Astrocyte (in vitro differentiated cells and primary cell): ENCODE results near the gene ATP8B1. TPM values are rescaled to one million over a fixed set of nuclear protein-coding genes. Genes with fewer than 3 reads are reported as not detected.

Experiments used
- DNase-seq: peaks from one replicate; pipeline ENCODE4 v3.0.0-alpha.2; 2010; ENCODE audit warnings: low read depth
- FAIRE-seq: peaks from 2 replicates; lab custom pipeline; 2011; peaks lifted over from hg19 to GRCh38; lab: Jason Lieb, UNC
- H2AFZ ChIP-seq: 2 replicates; pipeline ENCODE4 v1.6.0; 2012; ENCODE audit warnings: low read depth, low read length, inconsistent platforms
- H3K27ac ChIP-seq: 2 replicates; pipeline ENCODE4 v1.5.1; 2011; ENCODE audit warnings: low read depth, low read length, inconsistent platforms
- H3K27me3 ChIP-seq: 2 replicates; pipeline ENCODE4 v1.6.0; 2011; ENCODE audit warnings: low read length, inconsistent platforms; ENCODE audit not compliant: insufficient read depth
- H3K36me3 ChIP-seq: 2 replicates; pipeline ENCODE4 v1.5.1; 2011; ENCODE audit warnings: low read length, inconsistent platforms; ENCODE audit not compliant: insufficient read depth
- H3K4me1 ChIP-seq: 2 replicates; pipeline ENCODE4 v1.5.1; 2011; ENCODE audit warnings: low read length, inconsistent platforms; ENCODE audit not compliant: insufficient read depth
- H3K4me2 ChIP-seq: 2 replicates; pipeline ENCODE4 v1.6.0; 2012; ENCODE audit warnings: low read length, inconsistent platforms
- H3K4me3 ChIP-seq: 2 replicates; pipeline ENCODE4 v1.5.1; 2011; ENCODE audit warnings: low read depth, mild to moderate bottlenecking, low read length, inconsistent platforms; ENCODE audit not compliant: insufficient read depth
- H3K79me2 ChIP-seq: 2 replicates; pipeline ENCODE4 v1.6.0; 2012; ENCODE audit warnings: mild to moderate bottlenecking, low read length, inconsistent platforms; ENCODE audit not compliant: insufficient read depth
- H3K9ac ChIP-seq: 2 replicates; pipeline ENCODE4 v1.6.0; 2012; ENCODE audit warnings: mild to moderate bottlenecking, low read length, inconsistent platforms
- H3K9me3 ChIP-seq: 2 replicates; pipeline ENCODE4 v1.5.1; 2012; ENCODE audit warnings: low read depth, mild to moderate bottlenecking, low read length, inconsistent platforms; ENCODE audit not compliant: insufficient read depth
- H4K20me1 ChIP-seq: 2 replicates; pipeline ENCODE4 v1.6.0; 2012; ENCODE audit warnings: low read length, inconsistent platforms; ENCODE audit not compliant: insufficient read depth
- H3K27ac Mint-ChIP-seq: one replicate; pipeline ENCODE4 v1.8.0; 2021; ENCODE audit warnings: mild to moderate bottlenecking, mixed read lengths; ENCODE audit not compliant: unreplicated experiment
- H3K27me3 Mint-ChIP-seq: one replicate; pipeline ENCODE4 v1.8.0; 2021; ENCODE audit warnings: low read depth, mixed read lengths; ENCODE audit not compliant: unreplicated experiment
- H3K36me3 Mint-ChIP-seq: one replicate; pipeline ENCODE4 v1.8.0; 2021; ENCODE audit warnings: low read depth, mixed read lengths; ENCODE audit not compliant: unreplicated experiment
- H3K4me1 Mint-ChIP-seq: one replicate; pipeline ENCODE4 v1.8.0; 2021; ENCODE audit warnings: low read depth, mixed read lengths; ENCODE audit not compliant: unreplicated experiment
- H3K4me3 Mint-ChIP-seq: one replicate; pipeline ENCODE4 v1.8.0; 2021; ENCODE audit warnings: mild to moderate bottlenecking, moderate library complexity, mixed read lengths; ENCODE audit not compliant: unreplicated experiment
- H3K9me3 Mint-ChIP-seq: one replicate; pipeline ENCODE4 v1.8.0; 2021; ENCODE audit warnings: mild to moderate bottlenecking, mixed read lengths; ENCODE audit not compliant: unreplicated experiment
- EZH2 ChIP-seq: IDR thresholded peaks from 2 replicates; pipeline ENCODE4 v1.6.1; 2012; ENCODE audit warnings: mild to moderate bottlenecking, low read length, inconsistent platforms; ENCODE audit not compliant: insufficient read depth
- total RNA-seq: library from RNA; stranded (reverse); gene quantifications from 2 replicates; pipeline ENCODE4 v1.2.1, GENCODE V29; 2021
- TF ChIP-seq, protein P1 (sequence below): IDR thresholded peaks from 2 replicates; pipeline ENCODE4 v1.5.1; 2011; ENCODE audit warnings: low read depth, mild to moderate bottlenecking, inconsistent platforms, low read length, moderate library complexity; ENCODE audit not compliant: insufficient read depth

Gene ATP8B1
- total RNA-seq, 1 donor from 2014 or later, result 10.4 TPM

DNA sequence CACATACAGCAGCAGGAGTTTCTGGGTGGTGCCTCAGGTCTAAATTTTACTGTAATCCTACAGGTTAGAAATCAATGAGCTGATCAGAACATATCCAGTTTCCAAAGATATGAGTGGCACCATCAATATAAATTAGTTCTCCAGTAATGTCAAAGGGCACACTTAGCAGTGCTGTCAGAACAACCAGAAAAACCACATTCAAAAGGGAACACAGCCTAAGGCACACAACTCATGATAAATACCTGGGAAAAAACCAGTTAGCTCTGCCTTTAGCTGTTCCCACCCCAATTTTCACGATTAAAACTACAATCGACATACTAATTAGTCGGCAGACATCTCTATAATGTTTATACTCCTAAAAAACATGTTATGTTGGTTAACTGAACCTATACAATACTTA lies 31.5 kb downstream of the ATP8B1 start:
- H3K27me3 Mint-ChIP-seq, result peaks cover 3% of the 10 kb centered on the region
- no peak overlapping the region for H3K27ac ChIP-seq
- H3K36me3 ChIP-seq, result peaks cover 4% of the 10 kb centered on the region
- FAIRE-seq, result no peak
- peaks cover 18% of the 10 kb centered on the region for H3K4me1 ChIP-seq
- no peak overlapping the region for H3K4me2 ChIP-seq
- H3K9me3 ChIP-seq, result no peaks in the 10 kb centered on the region
- no peaks in the 10 kb centered on the region for H3K27me3 ChIP-seq
- no peak overlapping the region for H3K27ac Mint-ChIP-seq
- no peak overlapping the region for H3K4me3 Mint-ChIP-seq
- peaks cover 3% of the 10 kb centered on the region for H3K36me3 Mint-ChIP-seq
- peaks cover 58% of the 10 kb centered on the region for H4K20me1 ChIP-seq
- peaks cover 10% of the 10 kb centered on the region for H3K4me1 Mint-ChIP-seq
- no peak for DNase-seq
- no peak for TF ChIP-seq EZH2
- TF ChIP-seq, protein P1, sequence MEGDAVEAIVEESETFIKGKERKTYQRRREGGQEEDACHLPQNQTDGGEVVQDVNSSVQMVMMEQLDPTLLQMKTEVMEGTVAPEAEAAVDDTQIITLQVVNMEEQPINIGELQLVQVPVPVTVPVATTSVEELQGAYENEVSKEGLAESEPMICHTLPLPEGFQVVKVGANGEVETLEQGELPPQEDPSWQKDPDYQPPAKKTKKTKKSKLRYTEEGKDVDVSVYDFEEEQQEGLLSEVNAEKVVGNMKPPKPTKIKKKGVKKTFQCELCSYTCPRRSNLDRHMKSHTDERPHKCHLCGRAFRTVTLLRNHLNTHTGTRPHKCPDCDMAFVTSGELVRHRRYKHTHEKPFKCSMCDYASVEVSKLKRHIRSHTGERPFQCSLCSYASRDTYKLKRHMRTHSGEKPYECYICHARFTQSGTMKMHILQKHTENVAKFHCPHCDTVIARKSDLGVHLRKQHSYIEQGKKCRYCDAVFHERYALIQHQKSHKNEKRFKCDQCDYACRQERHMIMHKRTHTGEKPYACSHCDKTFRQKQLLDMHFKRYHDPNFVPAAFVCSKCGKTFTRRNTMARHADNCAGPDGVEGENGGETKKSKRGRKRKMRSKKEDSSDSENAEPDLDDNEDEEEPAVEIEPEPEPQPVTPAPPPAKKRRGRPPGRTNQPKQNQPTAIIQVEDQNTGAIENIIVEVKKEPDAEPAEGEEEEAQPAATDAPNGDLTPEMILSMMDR, result no peak
- H3K9ac ChIP-seq, result no peak overlapping the region
- H3K4me3 ChIP-seq, result no peak overlapping the region
- H3K79me2 ChIP-seq, result peaks cover 94% of the 10 kb centered on the region
- H3K9me3 Mint-ChIP-seq, result no peaks in the 10 kb centered on the region
- H2AFZ ChIP-seq, result no peak overlapping the region

DNA sequence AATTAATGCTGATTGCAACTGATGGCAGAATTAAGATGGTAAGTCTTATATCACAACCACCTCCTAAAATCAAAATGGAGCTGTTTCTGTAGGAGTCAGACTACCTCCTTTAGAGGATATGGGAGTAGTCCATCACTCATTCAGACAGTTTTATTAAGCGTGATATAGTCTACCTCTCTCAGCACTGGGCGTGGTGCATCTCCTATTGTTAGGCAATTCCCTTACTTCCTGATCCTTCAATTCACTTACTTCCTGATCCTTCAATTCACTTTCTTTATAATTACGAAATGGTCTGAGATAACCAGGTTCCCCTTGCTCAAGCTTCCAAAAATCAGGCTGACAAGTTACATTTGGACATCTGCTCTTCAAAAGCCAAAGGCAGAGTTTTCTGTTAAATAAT lies 31.9 kb downstream of the ATP8B1 start:
- no peak for TF ChIP-seq EZH2
- TF ChIP-seq, protein P1, result no peak
- H3K27ac ChIP-seq, result no peak overlapping the region
- peaks cover 3% of the 10 kb centered on the region for H3K36me3 Mint-ChIP-seq
- H3K4me3 ChIP-seq, result no peak overlapping the region
- peaks cover 7% of the 10 kb centered on the region for H3K4me1 Mint-ChIP-seq
- H3K27me3 Mint-ChIP-seq, result peaks cover 3% of the 10 kb centered on the region
- H3K9me3 Mint-ChIP-seq, result no peaks in the 10 kb centered on the region
- no peak overlapping the region for H3K27ac Mint-ChIP-seq
- DNase-seq (no peak), FAIRE-seq (no peak)
- no peaks in the 10 kb centered on the region for H3K9me3 ChIP-seq
- H3K27me3 ChIP-seq, result no peaks in the 10 kb centered on the region
- H3K9ac ChIP-seq, result no peak overlapping the region
- H3K36me3 ChIP-seq, result peaks cover 4% of the 10 kb centered on the region
- peaks cover 94% of the 10 kb centered on the region for H3K79me2 ChIP-seq
- H3K4me2 ChIP-seq, result no peak overlapping the region
- peaks cover 61% of the 10 kb centered on the region for H4K20me1 ChIP-seq
- no peak overlapping the region for H3K4me3 Mint-ChIP-seq
- H2AFZ ChIP-seq, result no peak overlapping the region
- peaks cover 14% of the 10 kb centered on the region for H3K4me1 ChIP-seq

DNA sequence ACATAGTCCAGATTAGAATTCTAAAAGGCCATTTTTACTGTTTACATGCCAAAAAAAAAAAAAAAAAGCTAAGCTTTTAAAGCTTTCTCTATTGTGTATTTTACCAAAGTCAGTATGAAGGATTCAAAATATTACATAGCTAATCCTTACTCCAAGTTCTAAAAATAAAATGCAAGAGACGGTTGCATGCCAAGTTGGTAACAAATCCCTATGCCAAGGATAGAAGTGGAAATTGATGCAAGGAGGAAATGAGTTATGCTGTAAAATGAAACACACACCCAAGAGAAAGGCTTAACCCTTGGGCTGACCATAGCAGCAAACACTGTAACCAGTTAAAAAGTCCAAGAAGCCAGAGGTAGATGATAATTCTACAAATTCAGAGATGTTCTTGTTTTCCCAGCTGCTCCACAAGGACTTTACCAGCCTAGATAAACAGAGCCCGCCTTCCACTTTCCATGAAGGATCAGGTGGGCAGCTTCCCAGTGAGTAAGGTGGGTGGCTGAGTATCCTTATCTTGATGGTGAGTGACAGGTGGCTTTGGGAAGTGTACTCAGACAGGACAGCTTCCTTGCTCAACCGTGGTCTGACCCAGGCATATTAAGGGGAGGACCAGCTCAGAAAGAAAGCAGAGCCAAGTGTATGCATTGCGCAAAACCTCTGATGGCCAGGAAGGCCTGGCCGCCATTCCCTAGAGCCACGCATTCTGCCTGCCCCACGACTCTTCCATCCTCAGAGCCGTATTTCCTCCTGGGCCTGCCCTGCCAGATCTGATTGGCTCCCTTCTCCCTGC lies 34.4 kb downstream of the ATP8B1 start:
- peak; percentile 74 for FAIRE-seq

More for the DNA sequence above, 34.4 kb downstream of the ATP8B1 start:
- Histone ChIP-seq H4K20me1 (peaks cover 61% of the 10 kb centered on the region), H3K9ac (no peak overlapping the region), H2AFZ (no peak overlapping the region), H3K79me2 (peaks cover 91% of the 10 kb centered on the region), H3K4me2 (peak overlapping the region; percentile 49), H3K27ac (no peak overlapping the region), H3K36me3 (peaks cover 4% of the 10 kb centered on the region), H3K4me1 (peaks cover 9% of the 10 kb centered on the region), H3K27me3 (no peaks in the 10 kb centered on the region), H3K9me3 (no peaks in the 10 kb centered on the region), H3K4me3 (no peak overlapping the region)
- no peak overlapping the region for H3K4me3 Mint-ChIP-seq
- peak; percentile 55 for DNase-seq
- TF ChIP-seq, protein P1, result no peak
- TF ChIP-seq EZH2, result no peak
- no peak overlapping the region for H3K27ac Mint-ChIP-seq
- peaks cover 3% of the 10 kb centered on the region for H3K27me3 Mint-ChIP-seq
- H3K9me3 Mint-ChIP-seq, result no peaks in the 10 kb centered on the region
- peaks cover 2% of the 10 kb centered on the region for H3K4me1 Mint-ChIP-seq
- H3K36me3 Mint-ChIP-seq, result peaks cover 4% of the 10 kb centered on the region
